Omental fat pad (tissue), 4 donors: ENCODE data around the gene CDC123. TPM values are rescaled to one million over a fixed set of nuclear protein-coding genes. Genes with fewer than 3 reads are reported as not detected.

Experiments used
- ATAC-seq: fragments of 150-250 bp; one replicate; pipeline ENCODE4 v1.9.1; 2016; ENCODE audit warnings: mild to moderate bottlenecking, moderate library complexity; ENCODE audit not compliant: low FRiP score
- DNase-seq: peaks from one replicate; pipeline ENCODE4 v3.0.0-alpha.2; 2019; ENCODE audit warnings: low spot score
- CTCF ChIP-seq, 3 donors: fragments of 450-650 bp; IDR thresholded peaks; one replicate each; pipeline ENCODE4 v1.5.1; 2016 to 2017; ENCODE audit warnings: antibody characterized with exemption in 3 of 3, mild to moderate bottlenecking in 3 of 3, moderate library complexity in 2 of 3
- total RNA-seq, 4 donors: library from RNA; depleted of rRNA; stranded (reverse); fragments of >200 nt; gene quantifications; one replicate each; pipeline ENCODE4 v1.1.0, GENCODE V29; 2016

Gene CDC123
- total RNA-seq, 4 donors from 2014 or later, result 54.4 to 111 (median 64.2) TPM

- no peak for TF ChIP-seq CTCF (IDR thresholded peaks at IDR 0.05)
- ATAC-seq (no peak), DNase-seq (no peak)
These were observed 15.6 kb upstream of the CDC123 start for GRCh38 chr10:12180221-12180974.

- no peak for TF ChIP-seq CTCF (IDR thresholded peaks at IDR 0.05)
- no peak for ATAC-seq
- no peak for DNase-seq
These were observed 14.8 kb upstream of the CDC123 start for GRCh38 chr10:12181065-12181775.

GRCh38 chr10:12184165-12184564 is 11.8 kb upstream of the CDC123 start:
- no peak for ATAC-seq
- no peak for TF ChIP-seq CTCF (IDR thresholded peaks at IDR 0.05)
- DNase-seq, result no peak

- TF ChIP-seq CTCF (IDR thresholded peaks at IDR 0.05), result no peak
- no peak for ATAC-seq
These were observed 9.7 kb upstream of the CDC123 start for GRCh38 chr10:12186323-12186722.

GRCh38 chr10:12187321-12187905 is 8.6 kb upstream of the CDC123 start:
- no peak for TF ChIP-seq CTCF (IDR thresholded peaks at IDR 0.05)
- DNase-seq (no peak), ATAC-seq (no peak)

More at GRCh38 chr10:12186323-12186722, 9.7 kb upstream of the CDC123 start:
- DNase-seq, result no peak

- no peak for DNase-seq
- no peak for ATAC-seq
- TF ChIP-seq CTCF (IDR thresholded peaks at IDR 0.05), result no peak
These were observed 7.3 kb upstream of the CDC123 start for GRCh38 chr10:12188656-12189055.
